Smooth muscle cell (in vitro differentiated cells): Measurements from ENCODE around the gene GPC5. TPM values are rescaled to one million over a fixed set of nuclear protein-coding genes. Genes with fewer than 3 reads are reported as not detected.

Experiments
- DNase-seq: peaks from one replicate; lab custom pipeline; 2025; ENCODE audit not compliant: unreplicated experiment; lab: John Stamatoyannopoulos, UW
- H2AFZ ChIP-seq: fragments of 200-600 bp; sonication (generic); 2 replicates; pipeline ENCODE4 v1.6.0; 2016; ENCODE audit warnings: antibody characterized with exemption, low read depth, mild to moderate bottlenecking
- H3F3A ChIP-seq: fragments of 200-600 bp; sonication (generic); 2 replicates; pipeline ENCODE4 v1.6.0; 2017; ENCODE audit warnings: antibody characterized with exemption, low read depth
- H3K27ac ChIP-seq: fragments of 200-600 bp; sonication (generic); 2 replicates; pipeline ENCODE4 v1.5.1; 2016; ENCODE audit warnings: low read depth, mild to moderate bottlenecking
- H3K27me3 ChIP-seq: fragments of 200-600 bp; sonication (generic); 2 replicates; pipeline ENCODE4 v1.6.1; 2016; ENCODE audit warnings: low read depth, mild to moderate bottlenecking
- H3K36me3 ChIP-seq: fragments of 200-600 bp; sonication (generic); 2 replicates; pipeline ENCODE4 v1.5.1; 2016; ENCODE audit warnings: low read depth
- H3K4me1 ChIP-seq: fragments of 200-600 bp; sonication (generic); 2 replicates; pipeline ENCODE4 v1.5.1; 2016; ENCODE audit warnings: low read depth
- H3K4me2 ChIP-seq: fragments of 200-600 bp; sonication (generic); 2 replicates; pipeline ENCODE4 v1.6.0; 2016; ENCODE audit warnings: mild to moderate bottlenecking
- H3K4me3 ChIP-seq: fragments of 200-600 bp; sonication (generic); 2 replicates; pipeline ENCODE4 v1.5.1; 2016; ENCODE audit warnings: mild to moderate bottlenecking
- H3K79me2 ChIP-seq: fragments of 200-600 bp; sonication (generic); 2 replicates; pipeline ENCODE4 v1.6.0; 2016; ENCODE audit warnings: low read depth, mild to moderate bottlenecking
- H3K9ac ChIP-seq: fragments of 200-600 bp; sonication (generic); 2 replicates; pipeline ENCODE4 v1.6.0; 2016; ENCODE audit warnings: low read depth
- H3K9me3 ChIP-seq: fragments of 200-600 bp; sonication (generic); replicated peaks from 2 replicates; pipeline ENCODE4 v1.5.1; 2016; ENCODE audit warnings: low read depth
- H4K20me1 ChIP-seq: fragments of 200-600 bp; sonication (generic); 2 replicates; pipeline ENCODE4 v1.6.0; 2016; ENCODE audit warnings: low read depth
- WGBS: methylation state at CpG from one replicate; pipeline ENCODE4 v1.1.7; 2016; ENCODE audit warnings: low lambda C conversion rate; 5-methylcytosine and 5-hydroxymethylcytosine counted together
- polyA plus RNA-seq: library from polyadenylated mRNA; unstranded; fragments of >200 nt; fragmentation: Nextera tagmentation; extraction: Ambion mirVana; gene quantifications from 2 replicates; pipeline ENCODE4 v1.2.1, GENCODE V29; 2016
- total RNA-seq: library from RNA; depleted of rRNA; stranded (reverse); fragments of >200 nt; gene quantifications from 2 replicates; pipeline ENCODE4 v1.2.3, GENCODE V29; 2014
- TF ChIP-seq, protein P1 (sequence below): fragments of 200-600 bp; sonication (generic); IDR thresholded peaks from 2 replicates; pipeline ENCODE4 v1.5.1; 2017; ENCODE audit warnings: borderline replicate concordance, mild to moderate bottlenecking, antibody characterized with exemption; ENCODE audit not compliant: insufficient read depth, poor library complexity, severe bottlenecking

GPC5 gene
- total and polyA plus RNA-seq, 2 experiments from 2014 or later, result 0.99 to 1.0 TPM

DNA sequence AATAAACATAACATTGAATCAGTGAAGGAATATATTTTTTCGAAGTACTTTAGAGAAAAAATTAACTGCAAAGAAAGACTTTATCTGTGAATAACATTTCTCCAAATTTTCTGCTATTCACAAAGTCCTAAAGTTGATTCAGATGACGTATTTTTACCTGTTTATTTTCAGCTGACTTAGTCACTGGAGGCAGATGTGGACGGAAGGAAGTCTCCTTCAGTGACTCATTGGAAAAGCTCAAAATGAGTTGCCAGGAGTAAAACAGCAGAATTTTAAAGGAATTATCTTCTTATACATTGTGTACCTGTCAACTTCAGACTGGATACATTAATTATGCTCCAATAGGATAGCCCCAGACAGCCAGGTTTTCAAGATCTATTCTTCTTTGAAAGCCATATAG is 1148.8 kb downstream of the GPC5 start:
- Histone ChIP-seq H3K9me3 (no peaks in the 10 kb centered on the region), H3K36me3 (no peaks in the 10 kb centered on the region), H3K9ac (no peak overlapping the region), H4K20me1 (no peaks in the 10 kb centered on the region), H3F3A (no peaks in the 10 kb centered on the region), H3K79me2 (no peaks in the 10 kb centered on the region), H2AFZ (no peak overlapping the region), H3K4me3 (no peak overlapping the region), H3K27ac (no peak overlapping the region), H3K4me1 (no peaks in the 10 kb centered on the region), H3K4me2 (no peak overlapping the region), H3K27me3 (no peaks in the 10 kb centered on the region)
- DNase-seq, result no peak
- 63% methylated on average over 3 of the region's 3 CpGs for WGBS
- TF ChIP-seq, protein P1, sequence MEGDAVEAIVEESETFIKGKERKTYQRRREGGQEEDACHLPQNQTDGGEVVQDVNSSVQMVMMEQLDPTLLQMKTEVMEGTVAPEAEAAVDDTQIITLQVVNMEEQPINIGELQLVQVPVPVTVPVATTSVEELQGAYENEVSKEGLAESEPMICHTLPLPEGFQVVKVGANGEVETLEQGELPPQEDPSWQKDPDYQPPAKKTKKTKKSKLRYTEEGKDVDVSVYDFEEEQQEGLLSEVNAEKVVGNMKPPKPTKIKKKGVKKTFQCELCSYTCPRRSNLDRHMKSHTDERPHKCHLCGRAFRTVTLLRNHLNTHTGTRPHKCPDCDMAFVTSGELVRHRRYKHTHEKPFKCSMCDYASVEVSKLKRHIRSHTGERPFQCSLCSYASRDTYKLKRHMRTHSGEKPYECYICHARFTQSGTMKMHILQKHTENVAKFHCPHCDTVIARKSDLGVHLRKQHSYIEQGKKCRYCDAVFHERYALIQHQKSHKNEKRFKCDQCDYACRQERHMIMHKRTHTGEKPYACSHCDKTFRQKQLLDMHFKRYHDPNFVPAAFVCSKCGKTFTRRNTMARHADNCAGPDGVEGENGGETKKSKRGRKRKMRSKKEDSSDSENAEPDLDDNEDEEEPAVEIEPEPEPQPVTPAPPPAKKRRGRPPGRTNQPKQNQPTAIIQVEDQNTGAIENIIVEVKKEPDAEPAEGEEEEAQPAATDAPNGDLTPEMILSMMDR, result no peak

DNA sequence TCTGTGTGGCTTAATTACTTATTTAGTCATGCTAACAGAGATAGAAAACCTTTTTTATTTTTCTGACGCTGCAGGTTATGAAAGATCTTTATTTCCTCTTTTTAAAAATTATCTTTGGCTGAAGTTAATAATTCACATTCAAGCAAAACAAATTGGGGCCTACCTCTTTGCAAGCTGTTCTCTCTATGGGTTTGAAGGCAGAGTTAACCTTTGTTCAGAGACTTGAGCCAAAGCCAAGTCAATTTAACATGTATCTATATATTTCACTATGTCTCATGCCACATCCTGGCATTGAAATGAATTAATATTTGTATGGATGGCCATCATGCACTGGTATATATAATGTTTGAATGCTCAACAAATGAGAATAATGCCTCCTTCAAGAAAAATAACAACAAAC is 1150.9 kb downstream of the GPC5 start:
- DNase-seq, result no peak
- H4K20me1 ChIP-seq, result no peaks in the 10 kb centered on the region
- H3K4me2 ChIP-seq, result no peak overlapping the region
- no peaks in the 10 kb centered on the region for H3K36me3 ChIP-seq
- H3K4me1 ChIP-seq, result no peaks in the 10 kb centered on the region
- H3K9ac ChIP-seq, result no peak overlapping the region
- H3K9me3 ChIP-seq, result no peaks in the 10 kb centered on the region
- no peak overlapping the region for H3K4me3 ChIP-seq
- H3F3A ChIP-seq, result no peaks in the 10 kb centered on the region
- no peak overlapping the region for H2AFZ ChIP-seq
- no peak overlapping the region for H3K27ac ChIP-seq
- no peaks in the 10 kb centered on the region for H3K79me2 ChIP-seq
- no peaks in the 10 kb centered on the region for H3K27me3 ChIP-seq
- 83% methylated on average over 1 of the region's 1 CpG for WGBS
- TF ChIP-seq, protein P1, result no peak

DNA sequence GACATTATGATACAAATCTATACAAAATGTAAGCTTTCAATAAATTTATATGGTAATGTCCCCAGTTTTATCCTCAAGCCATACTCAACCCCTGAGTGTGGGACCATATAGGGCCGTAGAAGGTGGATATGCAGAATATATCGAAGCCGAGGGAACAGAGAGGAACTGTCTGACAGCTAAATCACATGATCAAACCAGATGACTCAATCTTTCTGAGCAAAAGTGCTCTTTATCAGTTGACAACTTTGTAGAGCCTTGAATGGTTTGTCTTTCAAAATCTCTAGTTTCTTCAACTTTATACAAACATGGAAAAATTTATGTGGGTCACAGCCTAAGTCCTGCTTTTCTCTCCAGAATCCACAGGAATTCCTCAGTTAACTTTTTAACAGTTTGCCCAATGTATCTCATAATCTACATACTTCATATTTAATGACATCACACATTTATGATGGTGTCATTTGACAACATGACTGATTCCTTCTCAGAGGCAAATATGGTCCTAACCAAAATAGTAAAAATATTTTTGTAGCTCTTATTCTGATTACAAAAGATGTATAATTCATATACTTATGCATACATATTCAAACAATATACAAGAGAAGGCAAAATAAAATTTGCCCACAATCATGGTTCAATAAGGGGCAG is 1155.2 kb downstream of the GPC5 start:
- H3K9me3 ChIP-seq, result no peaks in the 10 kb centered on the region
- no peaks in the 10 kb centered on the region for H3F3A ChIP-seq
- H3K4me2 ChIP-seq, result no peak overlapping the region
- H4K20me1 ChIP-seq, result no peaks in the 10 kb centered on the region
- TF ChIP-seq, protein P1, result no peak
- no peaks in the 10 kb centered on the region for H3K36me3 ChIP-seq
- H3K27me3 ChIP-seq, result peaks cover 18% of the 10 kb centered on the region
- 91% methylated on average over 3 of the region's 3 CpGs for WGBS
- H3K4me3 ChIP-seq, result no peak overlapping the region
- no peak for DNase-seq
- H3K4me1 ChIP-seq, result no peaks in the 10 kb centered on the region
- no peak overlapping the region for H3K27ac ChIP-seq
- no peaks in the 10 kb centered on the region for H3K79me2 ChIP-seq
- no peak overlapping the region for H2AFZ ChIP-seq
- H3K9ac ChIP-seq, result no peak overlapping the region

DNA sequence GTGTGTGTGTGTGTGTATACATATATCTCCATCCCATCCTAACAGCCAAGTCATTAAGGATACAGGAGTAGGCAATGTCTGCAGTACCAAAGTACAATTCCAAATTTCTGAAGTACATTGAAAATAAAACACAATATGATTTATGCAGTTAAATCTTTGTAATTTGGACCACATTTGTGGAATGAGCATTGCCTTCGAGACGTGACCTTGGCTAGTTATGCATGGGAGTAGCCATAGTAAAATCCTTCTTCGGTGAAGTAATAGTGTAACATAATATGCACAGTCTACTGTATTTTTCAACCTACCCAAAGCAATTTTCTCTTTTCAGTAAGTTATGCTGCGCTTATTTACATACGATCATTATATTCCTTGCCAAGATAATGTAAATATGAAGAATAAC is 1162.5 kb downstream of the GPC5 start:
- Histone ChIP-seq H3K79me2 (no peaks in the 10 kb centered on the region), H3F3A (no peaks in the 10 kb centered on the region), H3K9me3 (no peaks in the 10 kb centered on the region), H3K4me3 (no peak overlapping the region), H4K20me1 (no peaks in the 10 kb centered on the region), H2AFZ (no peak overlapping the region), H3K9ac (no peak overlapping the region), H3K4me2 (no peak overlapping the region), H3K27me3 (peaks cover 18% of the 10 kb centered on the region), H3K27ac (no peak overlapping the region), H3K36me3 (no peaks in the 10 kb centered on the region), H3K4me1 (no peaks in the 10 kb centered on the region)
- 89% methylated on average over 5 of the region's 5 CpGs for WGBS
- DNase-seq, result no peak
- TF ChIP-seq, protein P1, result no peak
